DOHH2 (cell line): ENCODE data around the gene SPHKAP.

ENCODE experiments used
- H3F3A ChIP-seq: fragments of 200-600 bp; sonication (generic), shearing (Covaris generic); 2 replicates; pipeline ENCODE4 v1.6.0; 2016; ENCODE audit warnings: antibody characterized with exemption, mild to moderate bottlenecking; ENCODE audit not compliant: control insufficient read depth, insufficient read depth
- H3K27ac ChIP-seq: fragments of 200-600 bp; sonication (generic); 2 replicates; pipeline ENCODE4 v1.5.1; 2014; ENCODE audit warnings: low read depth, mild to moderate bottlenecking, low read length, moderate library complexity
- H3K27me3 ChIP-seq: fragments of 200-600 bp; sonication (generic); 2 replicates; pipeline ENCODE4 v1.6.1; 2014; ENCODE audit warnings: mild to moderate bottlenecking, low read length, mixed read lengths; ENCODE audit not compliant: control insufficient read depth
- H3K36me3 ChIP-seq: fragments of 200-600 bp; sonication (generic); 2 replicates; pipeline ENCODE4 v1.6.1; 2014; ENCODE audit warnings: mild to moderate bottlenecking, low read length, moderate library complexity, mixed read lengths; ENCODE audit not compliant: control insufficient read depth
- H3K4me1 ChIP-seq: fragments of 200-600 bp; sonication (generic); 2 replicates; pipeline ENCODE4 v1.6.1; 2014; ENCODE audit warnings: mild to moderate bottlenecking, low read length, mixed read lengths; ENCODE audit not compliant: control insufficient read depth
- H3K4me2 ChIP-seq: fragments of 200-600 bp; sonication (generic); 2 replicates; pipeline ENCODE4 v1.6.0; 2014; ENCODE audit warnings: mild to moderate bottlenecking, low read length, moderate library complexity
- H3K4me3 ChIP-seq: fragments of 200-600 bp; sonication (generic); 2 replicates; pipeline ENCODE4 v1.5.1; 2014; ENCODE audit warnings: mild to moderate bottlenecking, low read length, mixed read lengths
- H3K79me2 ChIP-seq: fragments of 200-600 bp; sonication (generic); 2 replicates; pipeline ENCODE4 v1.6.1; 2014; ENCODE audit warnings: mild to moderate bottlenecking, low read length, mixed read lengths; ENCODE audit not compliant: control insufficient read depth
- H3K9me2 ChIP-seq: fragments of 200-600 bp; sonication (generic); replicated peaks from 2 replicates; pipeline ENCODE4 v1.6.1; 2014; ENCODE audit warnings: mild to moderate bottlenecking, low read length, mixed read lengths; ENCODE audit not compliant: control insufficient read depth
- H3K9me3 ChIP-seq: fragments of 200-600 bp; sonication (generic); 2 replicates; pipeline ENCODE4 v1.6.1; 2014; ENCODE audit warnings: antibody characterized with exemption, low read length, mixed read lengths; ENCODE audit not compliant: control insufficient read depth, insufficient read depth
- H4K20me1 ChIP-seq: fragments of 200-600 bp; sonication (generic); 2 replicates; pipeline ENCODE4 v1.6.0; 2014; ENCODE audit warnings: low read depth, mild to moderate bottlenecking, antibody characterized with exemption, low read length, moderate library complexity; ENCODE audit not compliant: control insufficient read depth, insufficient read depth
- CTCF ChIP-seq: fragments of 200-600 bp; sonication (generic); IDR thresholded peaks from one replicate; pipeline ENCODE4 v1.5.1; 2014; ENCODE audit warnings: antibody characterized with exemption, mild to moderate bottlenecking, low read depth, low read length; ENCODE audit not compliant: poor library complexity, severe bottlenecking
- EZH2phosphoT487 ChIP-seq: fragments of 200-600 bp; sonication (generic); IDR thresholded peaks from 2 replicates; pipeline ENCODE4 v1.6.1; 2017; ENCODE audit warnings: borderline replicate concordance, mild to moderate bottlenecking, antibody characterized with exemption, low read length, moderate library complexity, mixed read lengths

Gene SPHKAP

GRCh38 chr2:228197504-228197903 is 16.0 kb upstream of the SPHKAP start:
- no peak overlapping the region for H3K4me3 ChIP-seq
- H3K27me3 ChIP-seq = no peaks in the 10 kb centered on the region
- no peak overlapping the region for H3K4me2 ChIP-seq
- H3K36me3 ChIP-seq = no peaks in the 10 kb centered on the region
- no peaks in the 10 kb centered on the region for H3K79me2 ChIP-seq
- no peak for TF ChIP-seq EZH2phosphoT487
- no peaks in the 10 kb centered on the region for H3K9me3 ChIP-seq
- no peaks in the 10 kb centered on the region for H3K4me1 ChIP-seq
- no peak overlapping the region for H3K27ac ChIP-seq
- H4K20me1 ChIP-seq = no peaks in the 10 kb centered on the region
- no peaks in the 10 kb centered on the region for H3K9me2 ChIP-seq
- H3F3A ChIP-seq = no peaks in the 10 kb centered on the region

- no peak overlapping the region for H3K4me3 ChIP-seq
- no peak overlapping the region for H3K27ac ChIP-seq
Measured at GRCh38 chr2:228180181-228181097, 1.0 kb downstream of the SPHKAP start.

GRCh38 chr2:228167290-228167689 is 14.2 kb downstream of the SPHKAP start:
- TF ChIP-seq EZH2phosphoT487 (no peak), CTCF (no peak)

More at GRCh38 chr2:228180181-228181097, 1.0 kb downstream of the SPHKAP start:
- Histone ChIP-seq H4K20me1 (no peaks in the 10 kb centered on the region), H3K9me3 (peaks cover 3% of the 10 kb centered on the region; the same call in 1 of the 2 replicates), H3F3A (no peaks in the 10 kb centered on the region), H3K79me2 (no peaks in the 10 kb centered on the region), H3K36me3 (no peaks in the 10 kb centered on the region), H3K9me2 (no peaks in the 10 kb centered on the region), H3K27me3 (no peaks in the 10 kb centered on the region), H3K4me1 (no peaks in the 10 kb centered on the region), H3K4me2 (no peak overlapping the region)
- TF ChIP-seq CTCF (no peak), EZH2phosphoT487 (no peak)

DNA sequence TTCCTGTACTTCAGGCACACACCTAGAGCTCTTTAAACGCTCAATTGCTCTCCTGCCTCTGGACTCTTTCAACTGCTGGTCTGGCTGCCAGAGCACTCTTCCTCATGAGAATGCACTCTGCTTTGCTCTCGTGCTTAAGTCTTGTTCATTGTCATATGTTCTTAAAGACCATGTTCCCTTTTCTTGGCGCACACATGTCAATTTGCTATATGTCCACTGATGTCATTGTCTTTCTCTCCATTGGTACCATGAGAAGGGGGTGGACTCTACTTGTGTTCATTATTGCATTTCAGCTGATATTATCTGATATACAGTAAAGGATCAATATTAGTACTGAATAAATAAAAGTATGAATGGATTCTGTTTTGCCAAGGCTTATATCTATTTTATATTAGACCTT is 16.8 kb downstream of the SPHKAP start:
- TF ChIP-seq CTCF (no peak), EZH2phosphoT487 (no peak)
- no peak overlapping the region for H3K27ac ChIP-seq
- no peaks in the 10 kb centered on the region for H3K9me3 ChIP-seq
- no peak overlapping the region for H3K4me3 ChIP-seq
- H3F3A ChIP-seq = no peaks in the 10 kb centered on the region
- no peaks in the 10 kb centered on the region for H3K36me3 ChIP-seq
- H3K4me1 ChIP-seq = no peaks in the 10 kb centered on the region
- H3K79me2 ChIP-seq = no peaks in the 10 kb centered on the region
- H3K9me2 ChIP-seq = no peaks in the 10 kb centered on the region
- no peaks in the 10 kb centered on the region for H3K27me3 ChIP-seq
- H3K4me2 ChIP-seq = no peak overlapping the region
- no peaks in the 10 kb centered on the region for H4K20me1 ChIP-seq

More at GRCh38 chr2:228167290-228167689, 14.2 kb downstream of the SPHKAP start:
- Histone ChIP-seq H3K79me2 (no peaks in the 10 kb centered on the region), H3F3A (no peaks in the 10 kb centered on the region), H3K36me3 (no peaks in the 10 kb centered on the region), H3K4me2 (no peak overlapping the region), H3K4me3 (no peak overlapping the region), H4K20me1 (no peaks in the 10 kb centered on the region), H3K4me1 (no peaks in the 10 kb centered on the region), H3K27ac (no peak overlapping the region), H3K9me2 (no peaks in the 10 kb centered on the region), H3K9me3 (no peaks in the 10 kb centered on the region), H3K27me3 (no peaks in the 10 kb centered on the region)
